ENCODE measurements around the gene MAPKBP1.

Gene MAPKBP1

GRCh38 chr15:41852736-41853590 is 78.7 kb downstream of the MAPKBP1 start:
- DNase-seq, result no peak

GRCh38 chr15:41853831-41854230 is 79.5 kb downstream of the MAPKBP1 start:
- DNase-seq, result no peak

GRCh38 chr15:41854443-41854842 is 80.2 kb downstream of the MAPKBP1 start:
- no peak for DNase-seq

GRCh38 chr15:41855261-41855961 is 81.1 kb downstream of the MAPKBP1 start:
- DNase-seq, result no peak

- DNase-seq, result no peak
These were observed 82.0 kb downstream of the MAPKBP1 start for GRCh38 chr15:41856262-41856661.

- DNase-seq, result no peak
These were observed 82.4 kb downstream of the MAPKBP1 start for GRCh38 chr15:41856716-41857115.

GRCh38 chr15:41857316-41857715 is 83.0 kb downstream of the MAPKBP1 start:
- DNase-seq, result no peak

GRCh38 chr15:41858756-41859155 is 84.5 kb downstream of the MAPKBP1 start:
- no peak for DNase-seq

- DNase-seq, result no peak
These were observed 86.0 kb downstream of the MAPKBP1 start for GRCh38 chr15:41860049-41860828.

GRCh38 chr15:41861736-41862356 is 87.6 kb downstream of the MAPKBP1 start:
- no peak for DNase-seq

GRCh38 chr15:41862515-41863116 is 88.3 kb downstream of the MAPKBP1 start:
- DNase-seq, result no peak

- DNase-seq, result no peak
These were observed 91.3 kb downstream of the MAPKBP1 start for GRCh38 chr15:41865490-41866055.

- DNase-seq, result no peak
These were observed 92.0 kb downstream of the MAPKBP1 start for GRCh38 chr15:41866263-41866703.

GRCh38 chr15:41866872-41867579 is 92.7 kb downstream of the MAPKBP1 start:
- DNase-seq, result no peak

- DNase-seq, result no peak
These were observed 94.0 kb downstream of the MAPKBP1 start for GRCh38 chr15:41868321-41868720.

- DNase-seq, result no peak
These were observed 95.7 kb downstream of the MAPKBP1 start for GRCh38 chr15:41869770-41870688.

- DNase-seq, result no peak
These were observed 96.4 kb downstream of the MAPKBP1 start for GRCh38 chr15:41870689-41871081.

- DNase-seq, result no peak
These were observed 97.1 kb downstream of the MAPKBP1 start for GRCh38 chr15:41871175-41871905.

GRCh38 chr15:41872166-41872747 is 98.0 kb downstream of the MAPKBP1 start:
- DNase-seq, result no peak

All from hippocampal formation (tissue), 2 donors.